Left hindlimb (tissue), 1 donor: ENCODE data around the gene KLK6.

Experiments used
- DNase-seq: peaks from one replicate; pipeline ENCODE4 v3.0.0-alpha.2; 2018

KLK6 gene

GRCh38 chr19:50969413-50969760 lies at the start of gene KLK6:
Gene KLK6, minus strand, starts transcription at chr19:50969591. Its CDS starts 1,487 bp downstream, at chr19:50968104.
- DNase-seq, result no peak

DNA sequence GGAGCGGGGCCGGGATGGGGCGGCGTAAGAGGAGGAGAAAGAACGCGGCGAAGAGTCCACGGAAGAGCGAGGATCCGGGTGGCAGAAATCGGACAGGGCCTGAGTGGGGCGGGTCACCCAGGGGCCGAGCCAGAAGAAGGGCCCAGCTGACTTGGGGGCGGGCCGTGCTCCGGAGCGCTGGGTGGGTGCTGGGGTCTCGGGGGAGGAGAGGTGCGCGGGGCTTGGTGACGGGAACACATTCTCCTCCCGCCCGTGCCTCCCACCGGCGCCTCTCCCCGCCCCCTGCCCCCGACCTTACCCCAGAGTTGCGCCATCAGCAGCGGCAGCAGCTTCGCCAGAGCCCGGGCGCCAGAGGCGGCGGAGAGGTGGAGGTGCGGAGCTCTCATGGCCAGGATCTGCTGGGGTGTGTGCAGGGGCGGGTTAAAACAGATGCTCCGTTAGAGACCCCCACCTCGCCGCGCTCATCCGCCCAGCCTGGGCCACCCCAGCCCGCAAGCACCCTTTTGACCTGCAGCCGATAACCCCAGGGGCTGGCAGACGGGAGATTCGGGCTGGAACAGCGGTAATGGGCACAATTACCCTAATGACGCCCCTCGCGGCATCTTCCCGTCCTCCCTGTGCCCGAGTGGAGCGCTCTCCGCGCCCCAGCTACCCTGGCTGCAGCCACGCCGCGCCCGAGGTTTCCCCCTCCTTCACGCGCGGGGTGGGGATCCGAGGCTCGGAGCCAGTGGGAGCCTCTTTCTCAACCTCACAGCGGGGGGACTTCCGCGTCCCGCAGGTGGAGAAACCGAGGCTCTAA lies 49.6 kb upstream of the KLK6 start:
- no peak for DNase-seq

DNA sequence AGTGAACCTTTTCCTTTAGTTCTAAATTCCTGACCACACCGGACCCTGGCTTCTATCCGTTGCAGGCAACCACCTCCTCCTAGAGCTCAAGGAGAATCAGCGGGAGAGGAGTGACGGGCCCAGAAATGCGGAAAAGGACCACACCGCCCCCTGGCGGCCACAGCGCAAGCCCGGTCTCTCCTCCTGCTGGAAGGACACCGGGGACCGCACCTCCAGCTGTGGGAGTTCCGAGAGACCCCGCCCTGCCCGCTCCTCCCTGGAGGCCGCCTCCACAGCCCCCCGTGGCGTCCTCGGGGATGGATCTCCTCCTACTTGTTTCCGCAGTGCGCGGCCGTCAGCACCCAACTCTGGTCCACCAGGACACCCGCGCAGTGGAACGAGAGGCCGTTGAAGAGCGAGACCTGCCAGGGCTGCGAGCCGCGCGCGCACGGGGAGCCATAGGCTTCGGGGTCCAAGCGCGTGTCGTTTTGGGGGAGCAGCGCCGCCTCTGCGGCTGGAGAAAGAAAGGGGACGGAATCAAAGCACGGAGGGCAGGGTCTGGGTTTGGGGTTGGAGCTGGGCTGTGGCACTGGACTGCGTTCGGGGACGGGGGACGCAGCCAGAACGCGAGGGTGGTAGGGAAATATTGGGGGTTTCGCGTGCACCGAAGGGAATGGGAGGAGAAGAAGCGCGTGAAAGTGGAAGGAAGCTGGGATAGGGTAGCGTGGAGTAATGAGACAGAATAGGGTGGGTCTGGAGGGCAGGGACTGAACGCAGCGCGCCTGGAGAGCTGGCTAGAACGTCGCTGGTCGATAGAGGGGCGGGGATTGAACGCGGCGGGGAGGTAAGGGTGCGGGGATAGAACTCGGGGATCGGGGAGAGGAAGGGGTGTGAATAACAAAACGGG lies 47.6 kb upstream of the KLK6 start:
- no peak for DNase-seq

- no peak for DNase-seq
These were observed 46.4 kb upstream of the KLK6 start for GRCh38 chr19:51015691-51016267.

GRCh38 chr19:51014242-51014641 lies 44.9 kb upstream of the KLK6 start:
- no peak for DNase-seq

GRCh38 chr19:51012661-51013190 lies 43.3 kb upstream of the KLK6 start:
- no peak for DNase-seq

DNA sequence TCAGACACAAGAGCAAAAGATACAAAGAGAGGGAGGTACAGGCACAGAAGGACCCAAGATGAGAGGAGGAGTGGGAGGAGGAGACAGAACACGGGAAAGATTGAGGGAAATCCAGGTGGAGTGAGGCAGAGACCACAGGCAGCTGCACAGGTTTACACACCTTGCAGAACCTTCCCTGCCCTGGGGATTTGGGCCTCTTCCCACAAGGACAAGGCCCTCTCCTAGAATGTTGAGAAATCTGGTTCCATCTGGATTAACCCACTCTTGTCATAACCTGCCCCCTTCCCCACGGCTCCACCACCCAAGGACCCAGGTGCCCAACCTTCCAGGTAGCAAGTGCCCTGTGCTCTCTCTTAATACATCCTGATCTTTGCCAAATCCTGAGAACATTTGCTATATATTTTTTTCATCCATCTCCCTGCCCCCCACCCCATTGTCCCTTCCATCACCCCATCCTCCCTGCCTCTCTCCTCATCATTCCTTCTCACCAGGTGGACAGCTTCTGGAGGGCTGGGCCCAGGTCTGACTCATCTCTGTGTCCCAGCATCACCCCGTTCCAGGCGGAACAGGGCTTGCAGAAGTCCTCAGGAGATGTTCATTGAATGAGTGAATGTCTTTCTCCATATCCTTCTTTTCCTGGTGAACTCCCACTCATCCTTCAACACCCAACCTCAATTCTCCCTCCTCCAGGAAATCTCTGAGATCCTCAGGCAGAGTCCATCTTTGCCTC lies 40.8 kb upstream of the KLK6 start:
- DNase-seq, result no peak

- DNase-seq, result no peak
These were observed 39.9 kb upstream of the KLK6 start for GRCh38 chr19:51009061-51009891.

DNA sequence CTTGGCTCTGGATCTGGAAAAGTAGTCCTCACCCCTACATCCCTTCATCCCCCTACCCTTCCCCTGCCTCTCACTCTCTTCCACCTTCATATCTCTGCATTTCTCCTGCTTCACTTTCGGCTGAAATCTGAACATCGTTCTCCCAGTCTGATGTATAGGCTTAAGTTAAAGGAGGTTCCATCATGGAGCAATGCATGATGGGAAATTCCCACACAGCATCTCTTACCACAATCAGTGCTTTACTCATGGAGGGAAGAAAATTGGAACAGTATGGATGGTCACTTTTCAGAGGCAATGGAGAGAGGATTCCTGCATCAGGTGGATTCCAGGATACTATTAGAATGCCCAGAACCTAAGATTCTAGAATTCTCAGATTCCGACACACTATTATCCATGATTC lies 38.1 kb upstream of the KLK6 start:
- DNase-seq, result no peak

- no peak for DNase-seq
These were observed 37.0 kb upstream of the KLK6 start for GRCh38 chr19:51006406-51006805.

DNA sequence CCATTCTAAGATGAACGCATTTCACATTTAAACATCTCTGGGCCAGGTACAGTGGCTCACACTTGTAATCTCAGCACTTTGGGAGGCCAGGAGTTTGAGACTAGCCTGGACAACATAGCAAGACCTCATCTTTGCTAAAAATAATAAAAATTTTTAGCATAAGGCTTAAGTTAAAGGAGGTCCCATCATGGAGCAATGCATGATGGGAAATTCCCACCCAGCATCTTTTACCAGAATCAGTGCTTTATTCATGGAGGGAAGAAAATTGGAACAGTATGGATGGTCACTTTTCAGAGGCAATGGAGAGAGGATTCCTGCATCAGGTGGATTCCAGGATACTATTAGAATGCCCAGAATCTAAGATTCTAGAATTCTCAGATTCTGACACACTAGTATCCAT lies 35.9 kb upstream of the KLK6 start:
- DNase-seq, result no peak

DNA sequence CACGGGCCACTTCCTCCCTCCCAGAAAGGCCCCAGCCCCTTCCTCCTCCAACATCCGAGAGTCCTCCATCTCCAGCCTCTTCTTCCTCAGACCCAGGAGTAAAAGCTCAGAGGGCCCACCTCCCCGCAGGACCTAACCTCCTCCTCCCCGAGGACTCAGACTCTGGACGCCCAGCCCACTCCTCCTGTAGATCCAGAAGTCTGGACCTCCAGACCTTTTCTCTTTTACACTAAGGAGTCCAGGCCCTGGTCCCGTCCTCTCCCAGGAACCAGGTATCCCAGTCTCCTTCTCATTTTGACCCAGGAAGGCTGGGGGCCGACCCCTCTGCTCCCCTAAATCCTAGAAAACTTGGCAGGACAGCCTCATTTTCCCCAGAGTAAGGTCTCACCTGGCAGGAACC lies 33.9 kb upstream of the KLK6 start:
- no peak for DNase-seq

DNA sequence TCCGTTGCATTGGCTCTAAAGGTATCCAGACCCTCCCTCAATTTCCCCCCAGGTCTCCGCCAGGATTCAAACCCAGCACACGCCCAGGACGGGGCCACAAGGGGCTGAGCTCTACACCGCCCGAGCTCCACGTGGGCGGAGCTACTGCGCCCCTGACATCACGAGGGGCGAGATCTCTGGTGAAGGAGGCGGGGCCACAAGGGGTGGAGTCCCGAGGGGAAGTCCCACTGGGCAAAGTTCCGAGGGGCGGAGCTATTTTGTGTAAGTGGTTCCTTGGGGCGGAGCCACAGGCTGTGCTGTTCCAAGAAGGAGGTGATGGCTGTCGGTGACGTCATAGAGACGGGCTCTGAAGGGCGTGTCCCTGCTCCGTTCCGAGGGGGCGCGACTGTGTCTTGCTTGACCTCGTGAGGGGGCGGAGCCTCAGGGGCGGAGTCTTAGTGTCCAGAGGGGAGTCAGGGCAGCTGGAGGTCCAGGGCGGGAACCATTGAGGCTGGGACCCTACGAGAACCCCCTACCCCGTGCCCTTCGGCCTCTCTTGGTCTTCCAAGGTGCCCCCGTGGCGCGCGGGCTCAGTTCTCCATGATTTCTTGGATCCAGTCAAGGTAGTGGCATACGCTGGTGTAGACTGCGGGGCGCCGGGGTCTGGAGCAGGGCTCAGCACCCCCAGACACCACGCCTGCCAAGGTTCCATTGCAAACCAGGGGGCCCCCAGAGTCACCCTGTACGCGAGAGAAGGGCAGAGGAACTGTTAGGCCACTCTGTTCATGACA lies 33.3 kb upstream of the KLK6 start:
- DNase-seq, result no peak

DNA sequence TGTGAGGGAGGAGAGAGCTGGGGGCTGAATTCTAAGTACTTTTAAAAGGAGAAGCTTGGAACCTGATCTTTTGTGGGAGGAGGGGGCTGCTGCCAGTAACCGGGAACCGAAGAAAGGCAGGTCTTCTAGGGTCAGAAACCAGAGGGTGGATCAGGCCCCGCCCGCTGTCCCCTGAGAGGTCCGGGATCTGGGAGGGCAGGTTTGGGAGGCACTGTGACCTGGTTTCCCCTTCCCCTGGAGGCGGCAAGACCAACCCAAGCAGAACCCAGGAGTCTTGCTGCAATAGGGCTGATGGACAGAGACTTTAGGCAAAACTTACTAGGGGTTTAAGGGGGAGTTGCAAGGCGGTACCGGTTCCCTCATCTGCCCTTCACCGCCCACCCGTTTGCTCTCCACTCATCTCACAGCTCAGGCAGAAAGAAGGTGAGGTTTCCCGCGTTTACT lies 32.7 kb upstream of the KLK6 start:
- DNase-seq, result no peak

DNA sequence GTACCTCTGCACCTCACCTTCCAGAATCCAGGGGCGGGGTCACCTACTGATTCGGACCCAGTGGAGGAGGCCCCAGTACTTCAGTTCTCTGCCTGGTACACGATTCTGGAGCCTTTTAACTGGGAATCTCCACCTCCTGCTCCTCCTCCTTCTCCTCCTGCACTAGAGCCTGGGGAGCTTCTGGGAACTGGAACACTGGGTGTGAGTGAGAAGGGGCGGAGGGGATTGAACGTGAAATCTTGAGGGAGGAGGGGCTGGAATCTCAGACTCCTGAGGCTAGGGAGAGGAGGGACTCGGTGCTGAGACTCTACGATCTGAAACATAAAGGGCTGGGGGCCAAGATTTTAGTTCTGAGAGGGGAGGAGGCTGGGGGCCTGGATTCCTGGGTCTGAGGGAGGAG lies 32.1 kb upstream of the KLK6 start, which contains the start of gene KLK8:
KLK8 (minus strand) TSS at position 90 of the 400 bp plus-strand sequence. CDS start 437 bp downstream, outside the sequence.
- DNase-seq, result no peak

DNA sequence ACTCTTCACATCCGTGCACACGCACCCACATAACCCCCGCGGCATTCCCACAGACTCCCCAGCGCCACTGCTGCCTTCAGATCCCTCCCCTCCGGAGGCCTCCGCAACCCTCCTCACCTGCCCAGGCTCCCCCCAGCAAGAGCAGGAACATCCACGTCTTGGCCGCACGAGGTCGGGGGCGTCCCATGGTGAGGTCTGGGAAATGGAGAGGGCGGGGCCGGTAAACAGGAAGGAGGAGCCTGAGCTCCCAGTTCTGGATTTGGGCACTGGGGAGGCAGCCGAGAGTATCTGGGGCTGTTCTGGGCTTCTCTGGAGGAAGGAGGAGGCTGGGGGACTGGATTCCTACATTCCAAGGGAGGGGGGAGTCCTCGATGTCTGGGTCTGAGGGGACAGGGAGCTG lies 31.6 kb upstream of the KLK6 start:
- no peak for DNase-seq

DNA sequence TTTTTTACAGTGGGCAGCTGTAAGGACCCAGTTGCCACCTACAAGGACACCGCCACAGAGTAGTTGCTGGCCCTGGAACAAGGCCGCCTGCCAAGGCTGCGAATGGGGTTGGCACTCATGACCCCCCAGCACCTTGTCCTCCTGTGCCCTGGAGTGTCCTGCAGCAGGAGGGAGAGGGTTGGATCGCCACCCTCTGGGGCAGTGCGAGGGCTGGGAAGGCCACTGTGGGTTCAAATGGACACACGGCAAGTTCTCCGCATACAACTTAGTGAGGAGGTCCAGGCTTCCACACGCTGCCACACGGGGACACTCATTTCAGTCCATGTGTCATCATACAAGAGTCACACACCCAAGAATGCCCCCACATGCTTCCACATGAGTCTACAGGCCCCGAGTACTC lies 31.0 kb upstream of the KLK6 start:
- no peak for DNase-seq

GRCh38 chr19:50998686-50999085 lies 29.3 kb upstream of the KLK6 start:
- no peak for DNase-seq

- DNase-seq, result no peak
These were observed 28.7 kb upstream of the KLK6 start for GRCh38 chr19:50998061-50998460.

GRCh38 chr19:50994129-50994528 lies 24.7 kb upstream of the KLK6 start:
- DNase-seq, result no peak

- DNase-seq, result no peak
These were observed 23.3 kb upstream of the KLK6 start for GRCh38 chr19:50992666-50993035.
